ENCODE measurements around the gene ESPL1.
"Not testable (repeated sequence)": the region's sequence is repeated elsewhere in the genome, so short reads cannot be mapped to it uniquely, and the experiment has no call there.

Gene ESPL1

GRCh38 chr12:53299101-53299453, 31.0 kb downstream of the ESPL1 start:
- DNase-seq (ENCODE audit: low read depth): peak; percentile 9

GRCh38 chr12:53299454-53300180, 31.5 kb downstream of the ESPL1 start, which contains the start of gene MYG1:
TSS of gene MYG1 (plus strand) at chr12:53299695. CDS start at chr12:53299738, 43 bp downstream.
- DNase-seq (ENCODE audit: low read depth): peak; percentile 68

GRCh38 chr12:53300187-53300586, 32.1 kb downstream of the ESPL1 start:
- no peak for DNase-seq (ENCODE audit: low read depth)

- DNase-seq (ENCODE audit: low read depth): no peak
Observed at GRCh38 chr12:53302903-53303302, 34.8 kb downstream of the ESPL1 start.

GRCh38 chr12:53306826-53307225, 38.7 kb downstream of the ESPL1 start:
- DNase-seq (ENCODE audit: low read depth): no peak

- no peak for DNase-seq (ENCODE audit: low read depth)
Observed at GRCh38 chr12:53308276-53308675, 40.2 kb downstream of the ESPL1 start.

- no peak for DNase-seq (ENCODE audit: low read depth)
Observed at GRCh38 chr12:53313996-53314395, 45.9 kb downstream of the ESPL1 start.

- no peak for DNase-seq (ENCODE audit: low read depth)
Observed at GRCh38 chr12:53320352-53321195, 52.5 kb downstream of the ESPL1 start.

GRCh38 chr12:53324113-53324778, 56.1 kb downstream of the ESPL1 start:
- peak; percentile 22 for DNase-seq (ENCODE audit: low read depth)

- DNase-seq (ENCODE audit: low read depth): peak; percentile 78
Observed at GRCh38 chr12:53324779-53325510, 56.8 kb downstream of the ESPL1 start.

- DNase-seq (ENCODE audit: low read depth): no peak
Observed at GRCh38 chr12:53325511-53326061, 57.5 kb downstream of the ESPL1 start.

- no peak for DNase-seq (ENCODE audit: low read depth)
Observed at GRCh38 chr12:53326460-53327185, 58.5 kb downstream of the ESPL1 start.

- no peak for DNase-seq (ENCODE audit: low read depth)
Observed at GRCh38 chr12:53327435-53328042, 59.4 kb downstream of the ESPL1 start.

- no peak for DNase-seq (ENCODE audit: low read depth)
Observed at GRCh38 chr12:53328043-53328435, 59.9 kb downstream of the ESPL1 start.

- no peak for DNase-seq (ENCODE audit: low read depth)
Observed at GRCh38 chr12:53330671-53331070, 62.6 kb downstream of the ESPL1 start.

GRCh38 chr12:53332339-53332738, 64.2 kb downstream of the ESPL1 start:
- DNase-seq (ENCODE audit: low read depth): not testable (repeated sequence)

GRCh38 chr12:53332744-53333143, 64.6 kb downstream of the ESPL1 start:
- no peak for DNase-seq (ENCODE audit: low read depth)

- DNase-seq (ENCODE audit: low read depth): no peak
Observed at GRCh38 chr12:53333289-53333688, 65.2 kb downstream of the ESPL1 start.

GRCh38 chr12:53333845-53334244, 65.7 kb downstream of the ESPL1 start:
- no peak for DNase-seq (ENCODE audit: low read depth)

- DNase-seq (ENCODE audit: low read depth): no peak
Observed at GRCh38 chr12:53334822-53335221, 66.7 kb downstream of the ESPL1 start.
